AG09309 (cell line): Measurements from ENCODE around the gene ADGRV1.
A peak's percentile ranks its signal among the peaks of the same experiment; 100 is the strongest.

Source experiments
- DNase-seq: peaks from one replicate; pipeline ENCODE4 v3.0.0-alpha.2; 2010; ENCODE audit warnings: low read depth
- H3K4me3 ChIP-seq: 2 replicates; pipeline ENCODE4 v1.5.1; 2011; ENCODE audit warnings: mild to moderate bottlenecking, low read depth, low read length, moderate library complexity; ENCODE audit not compliant: control insufficient read depth
- CTCF ChIP-seq: IDR thresholded peaks from 2 replicates; pipeline ENCODE4 v1.5.1; 2011; ENCODE audit warnings: mild to moderate bottlenecking, low read depth, low read length, inconsistent platforms; ENCODE audit not compliant: insufficient read depth, control insufficient read depth; ENCODE audit errors: missing control alignments

ADGRV1 gene

GRCh38 chr5:91095313-91095712 is 536.7 kb downstream of the ADGRV1 start:
- DNase-seq: no peak
- no peak for TF ChIP-seq CTCF
- H3K4me3 ChIP-seq: no peak overlapping the region

- no peak for DNase-seq
- TF ChIP-seq CTCF: no peak
- H3K4me3 ChIP-seq: no peak overlapping the region
Observed at GRCh38 chr5:91095786-91096385, 537.3 kb downstream of the ADGRV1 start.

GRCh38 chr5:91098541-91098940 is 539.9 kb downstream of the ADGRV1 start:
- no peak for TF ChIP-seq CTCF
- DNase-seq: no peak
- no peak overlapping the region for H3K4me3 ChIP-seq

- peak; percentile 80 for TF ChIP-seq CTCF
- peak; percentile 63 for DNase-seq
Observed at GRCh38 chr5:91101600-91102379, 543.2 kb downstream of the ADGRV1 start.

GRCh38 chr5:91103353-91104061 is 544.9 kb downstream of the ADGRV1 start:
- no peak overlapping the region for H3K4me3 ChIP-seq
- peak; percentile 29 for DNase-seq
- no peak for TF ChIP-seq CTCF

More at GRCh38 chr5:91101600-91102379, 543.2 kb downstream of the ADGRV1 start:
- no peak overlapping the region for H3K4me3 ChIP-seq

- DNase-seq: no peak
- no peak for TF ChIP-seq CTCF
- H3K4me3 ChIP-seq: no peak overlapping the region
Observed at GRCh38 chr5:91104062-91104448, 545.5 kb downstream of the ADGRV1 start.
